ENCODE measurements around the gene NRIP1. TPM values are rescaled to one million over a fixed set of nuclear protein-coding genes. Genes with fewer than 3 reads are reported as not detected.

The NRIP1 gene
- total RNA-seq, 2 experiments from 2014 or later = 12.4 to 12.8 TPM

DNA sequence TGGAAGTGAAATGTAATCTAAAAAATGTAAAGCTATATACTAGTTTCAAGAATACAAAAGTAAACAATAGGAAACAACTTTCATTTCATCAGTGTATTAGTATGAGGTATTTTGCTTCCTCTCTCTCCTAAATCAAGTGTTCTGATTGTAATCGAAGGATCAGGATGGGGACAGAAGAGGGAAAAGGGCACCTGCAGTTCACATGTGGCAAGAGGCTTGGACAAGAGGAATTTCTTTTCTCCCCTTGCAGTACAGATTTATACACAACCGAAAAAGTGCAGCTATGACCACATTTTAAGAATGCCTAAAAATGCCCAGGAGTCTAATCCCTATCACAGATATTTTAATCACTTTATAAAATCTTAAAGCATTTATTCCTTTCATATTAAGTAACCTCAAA, 63.7 kb downstream of the NRIP1 start:
- H3K4me3 Mint-ChIP-seq = no peak overlapping the region
- intact Hi-C loops (cut with micrococcal nuclease) = loop anchor here (5.0 kb wide), 1 partner anchor 51 kb away; no protein-coding TSS in a partner anchor
- TF ChIP-seq, protein P1, sequence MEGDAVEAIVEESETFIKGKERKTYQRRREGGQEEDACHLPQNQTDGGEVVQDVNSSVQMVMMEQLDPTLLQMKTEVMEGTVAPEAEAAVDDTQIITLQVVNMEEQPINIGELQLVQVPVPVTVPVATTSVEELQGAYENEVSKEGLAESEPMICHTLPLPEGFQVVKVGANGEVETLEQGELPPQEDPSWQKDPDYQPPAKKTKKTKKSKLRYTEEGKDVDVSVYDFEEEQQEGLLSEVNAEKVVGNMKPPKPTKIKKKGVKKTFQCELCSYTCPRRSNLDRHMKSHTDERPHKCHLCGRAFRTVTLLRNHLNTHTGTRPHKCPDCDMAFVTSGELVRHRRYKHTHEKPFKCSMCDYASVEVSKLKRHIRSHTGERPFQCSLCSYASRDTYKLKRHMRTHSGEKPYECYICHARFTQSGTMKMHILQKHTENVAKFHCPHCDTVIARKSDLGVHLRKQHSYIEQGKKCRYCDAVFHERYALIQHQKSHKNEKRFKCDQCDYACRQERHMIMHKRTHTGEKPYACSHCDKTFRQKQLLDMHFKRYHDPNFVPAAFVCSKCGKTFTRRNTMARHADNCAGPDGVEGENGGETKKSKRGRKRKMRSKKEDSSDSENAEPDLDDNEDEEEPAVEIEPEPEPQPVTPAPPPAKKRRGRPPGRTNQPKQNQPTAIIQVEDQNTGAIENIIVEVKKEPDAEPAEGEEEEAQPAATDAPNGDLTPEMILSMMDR (IDR thresholded peaks at IDR 0.05) = no peak
- H3K27me3 Mint-ChIP-seq = no peaks in the 10 kb centered on the region
- H3K4me1 Mint-ChIP-seq (ENCODE audit: low read depth) = peaks cover 45% of the 10 kb centered on the region
- H3K36me3 Mint-ChIP-seq (ENCODE audit: low read depth) = peaks cover 1% of the 10 kb centered on the region
- POLR2A ChIA-PET = no interaction called here
- DNase-seq (no peak), ATAC-seq (no peak)
- H3K27ac Mint-ChIP-seq = no peak overlapping the region
- CTCF ChIA-PET = interaction anchor here (1.9 kb wide), 1 partner anchor 18 kb away, joined by 8 read pairs; no protein-coding TSS in a partner anchor
- no peaks in the 10 kb centered on the region for H3K9me3 Mint-ChIP-seq

DNA sequence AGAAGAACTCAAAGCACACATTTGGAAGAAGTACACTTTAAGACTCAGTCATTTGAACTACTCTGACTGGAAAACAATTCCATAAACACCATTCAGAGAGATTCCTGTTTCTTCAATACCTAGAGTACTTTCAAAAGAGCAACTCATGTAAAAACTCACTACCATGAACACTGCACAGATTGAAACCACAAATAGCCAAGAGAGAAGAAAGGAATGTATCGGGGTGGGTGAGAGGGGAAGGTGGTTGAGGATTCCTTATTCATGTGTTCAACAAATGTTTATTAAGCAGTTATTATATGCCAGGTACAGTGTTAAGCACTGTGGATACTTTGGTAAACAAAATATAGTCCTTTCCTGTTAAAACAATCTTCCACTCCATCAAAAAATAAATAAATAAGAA, 64.7 kb downstream of the NRIP1 start:
- ChIA-PET CTCF (no interaction called here), POLR2A (no interaction called here)
- no peak overlapping the region for H3K4me3 Mint-ChIP-seq
- intact Hi-C loops (cut with micrococcal nuclease) = loop anchor here (5.0 kb wide), 1 partner anchor 52 kb away; no protein-coding TSS in a partner anchor
- no peak overlapping the region for H3K27ac Mint-ChIP-seq
- ATAC-seq (no peak), DNase-seq (no peak)
- no peaks in the 10 kb centered on the region for H3K27me3 Mint-ChIP-seq
- H3K36me3 Mint-ChIP-seq (ENCODE audit: low read depth) = peaks cover 1% of the 10 kb centered on the region
- TF ChIP-seq, protein P1 (IDR thresholded peaks at IDR 0.05) = no peak
- peaks cover 41% of the 10 kb centered on the region for H3K4me1 Mint-ChIP-seq (ENCODE audit: low read depth)
- no peaks in the 10 kb centered on the region for H3K9me3 Mint-ChIP-seq

DNA sequence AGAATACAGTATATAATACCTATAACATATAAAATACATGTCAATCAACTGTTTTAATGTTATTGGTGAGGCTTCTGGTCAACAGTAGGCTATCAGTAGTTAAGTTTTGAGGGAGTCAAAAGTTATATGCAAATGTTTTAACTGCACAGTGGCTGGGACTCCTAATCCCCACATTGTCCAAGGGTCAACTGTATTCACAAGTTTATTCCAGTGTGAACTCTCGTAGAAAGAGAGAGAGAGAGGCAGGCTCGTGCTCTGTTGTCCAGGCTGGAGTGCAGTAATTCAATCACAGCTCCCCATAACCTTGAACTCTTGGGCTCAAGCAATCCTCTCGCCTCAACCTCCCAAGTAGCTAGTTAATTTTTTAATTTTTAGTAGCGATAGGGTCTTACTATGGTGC, 66.0 kb downstream of the NRIP1 start:
- peaks cover 31% of the 10 kb centered on the region for H3K4me1 Mint-ChIP-seq (ENCODE audit: low read depth)
- no peaks in the 10 kb centered on the region for H3K27me3 Mint-ChIP-seq
- no peaks in the 10 kb centered on the region for H3K9me3 Mint-ChIP-seq
- no peak overlapping the region for H3K4me3 Mint-ChIP-seq
- DNase-seq = no peak
- POLR2A ChIA-PET = no interaction called here
- H3K27ac Mint-ChIP-seq = no peak overlapping the region
- CTCF ChIA-PET = no interaction called here
- intact Hi-C loops (cut with micrococcal nuclease) = no loop called here
- TF ChIP-seq, protein P1 (IDR thresholded peaks at IDR 0.05) = no peak
- no peak for ATAC-seq
- H3K36me3 Mint-ChIP-seq (ENCODE audit: low read depth) = peaks cover 1% of the 10 kb centered on the region

DNA sequence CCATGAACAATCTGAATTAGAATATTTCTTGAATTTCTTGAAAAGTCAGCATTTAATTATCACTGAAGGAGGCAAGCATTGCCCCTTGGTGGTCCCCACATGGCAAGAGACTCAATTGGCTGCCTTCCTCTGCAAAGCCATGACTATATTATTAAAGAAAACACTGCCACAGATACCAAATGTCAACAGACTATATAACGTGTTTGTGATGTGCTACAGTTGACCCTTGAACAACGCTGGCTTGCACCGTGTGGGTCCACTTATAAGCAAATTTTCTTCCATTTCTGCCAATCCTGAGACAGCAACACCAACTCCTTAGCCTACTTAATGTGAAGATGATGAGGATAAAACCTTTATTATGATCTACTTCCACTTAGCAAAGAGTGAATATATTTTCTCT, 66.5 kb downstream of the NRIP1 start:
- ChIA-PET CTCF (interaction anchor here (1.0 kb wide), 1 partner anchor 8 kb away, joined by 4 read pairs; no protein-coding TSS in a partner anchor), POLR2A (no interaction called here)
- no peak for DNase-seq
- peaks cover 27% of the 10 kb centered on the region for H3K4me1 Mint-ChIP-seq (ENCODE audit: low read depth)
- H3K27me3 Mint-ChIP-seq = no peaks in the 10 kb centered on the region
- H3K36me3 Mint-ChIP-seq (ENCODE audit: low read depth) = no peaks in the 10 kb centered on the region
- H3K27ac Mint-ChIP-seq = no peak overlapping the region
- H3K9me3 Mint-ChIP-seq = no peaks in the 10 kb centered on the region
- H3K4me3 Mint-ChIP-seq = no peak overlapping the region
- ATAC-seq = no peak
- TF ChIP-seq, protein P1 (IDR thresholded peaks at IDR 0.05) = no peak
- intact Hi-C loops (cut with micrococcal nuclease) = no loop called here

DNA sequence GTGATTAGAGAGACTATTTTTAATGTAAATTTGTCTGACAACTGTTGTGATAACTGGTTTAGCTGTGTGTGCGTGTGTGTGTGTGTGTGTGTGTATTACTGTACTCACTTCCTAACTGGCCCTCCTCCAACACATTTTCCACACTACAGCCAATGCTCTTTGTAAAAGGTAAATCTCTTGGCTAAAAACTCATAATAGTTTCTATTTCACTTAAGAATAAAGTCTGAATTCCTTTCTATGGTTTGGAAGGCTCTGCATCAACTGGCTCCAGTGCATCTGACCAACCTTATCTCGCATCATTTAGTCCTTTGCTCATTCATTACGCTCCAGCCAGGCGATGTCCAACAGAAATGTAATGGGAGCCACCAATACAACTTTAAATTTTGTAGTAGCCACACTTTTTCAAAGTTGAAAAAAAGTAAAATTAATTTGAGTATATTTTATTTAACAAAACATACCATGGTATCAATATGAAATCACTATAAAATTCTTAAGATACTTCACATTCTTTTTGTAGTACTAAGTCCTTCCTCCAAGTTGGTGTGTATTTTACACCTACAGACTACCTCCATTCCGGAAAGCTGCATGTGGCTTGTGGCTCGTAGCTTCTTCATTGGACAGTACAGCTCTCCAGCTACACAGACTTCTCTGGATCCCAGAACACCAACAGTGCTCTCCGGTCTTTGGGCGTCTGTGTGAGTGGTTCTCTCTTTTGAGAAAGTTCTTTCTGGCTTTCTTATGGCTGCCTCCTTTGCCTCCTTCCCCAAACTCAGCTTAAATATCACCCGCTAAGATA, 68.9 kb downstream of the NRIP1 start:
- Mint-ChIP-seq H3K9me3 (no peaks in the 10 kb centered on the region), H3K4me3 (no peak overlapping the region), H3K27ac (no peak overlapping the region), H3K27me3 (no peaks in the 10 kb centered on the region), H3K36me3 (ENCODE audit: low read depth) (peaks cover 12% of the 10 kb centered on the region), H3K4me1 (ENCODE audit: low read depth) (peaks cover 29% of the 10 kb centered on the region)
- ChIA-PET CTCF (interaction anchor here (2.2 kb wide), 1 partner anchor 10 kb away, joined by 8 read pairs; no protein-coding TSS in a partner anchor), POLR2A (interaction anchor here (0.7 kb wide), 1 partner anchor 124 kb away, joined by 3 read pairs; no protein-coding TSS in a partner anchor)
- no peak for DNase-seq
- TF ChIP-seq, protein P1 (IDR thresholded peaks at IDR 0.05) = no peak
- no peak for ATAC-seq
- intact Hi-C loops (cut with micrococcal nuclease) = no loop called here

Measured in activated CD8-positive, alpha-beta T cell treated with anti-CD3 and anti-CD28 coated beads for 36 hours (primary cell).